GM12873 (cell line): Measurements from ENCODE around the gene UBR1.

Experiments
- CTCF ChIP-seq: IDR thresholded peaks from 2 replicates; pipeline ENCODE4 v1.5.1; 2012; ENCODE audit warnings: low read depth, mild to moderate bottlenecking, moderate library complexity, low read length, control low read depth; ENCODE audit not compliant: insufficient read depth; ENCODE audit errors: missing control alignments

UBR1 gene

GRCh38 chr15:42984493-42985034 lies 121.3 kb downstream of the UBR1 start:
- no peak for TF ChIP-seq CTCF

GRCh38 chr15:42974202-42974862 lies 131.5 kb downstream of the UBR1 start:
- TF ChIP-seq CTCF, result no peak

GRCh38 chr15:42973114-42973513 lies 132.7 kb downstream of the UBR1 start:
- TF ChIP-seq CTCF, result no peak

GRCh38 chr15:42971830-42972229 lies 134.0 kb downstream of the UBR1 start:
- TF ChIP-seq CTCF, result no peak

- TF ChIP-seq CTCF, result no peak
Measured at GRCh38 chr15:42964476-42964875, 141.4 kb downstream of the UBR1 start.

GRCh38 chr15:42955518-42955917 lies 150.3 kb downstream of the UBR1 start:
- TF ChIP-seq CTCF, result no peak

GRCh38 chr15:42954291-42954690 lies 151.5 kb downstream of the UBR1 start:
- no peak for TF ChIP-seq CTCF
